GOT3 (cell line): Measurements from ENCODE around the gene VEGFC.

Source experiments
- DNase-seq: peaks from one replicate; lab custom pipeline; 2025; ENCODE audit warnings: mixed read lengths; lab: John Stamatoyannopoulos, UW

The VEGFC gene

GRCh38 chr4:176761872-176762271 is 30.9 kb downstream of the VEGFC start:
- no peak for DNase-seq

GRCh38 chr4:176760471-176760870 is 32.3 kb downstream of the VEGFC start:
- DNase-seq = no peak

- DNase-seq = no peak
These were observed 34.0 kb downstream of the VEGFC start for GRCh38 chr4:176758731-176759130.

- no peak for DNase-seq
These were observed 34.4 kb downstream of the VEGFC start for GRCh38 chr4:176758323-176758722.

GRCh38 chr4:176755613-176756012 is 37.1 kb downstream of the VEGFC start:
- DNase-seq = no peak

GRCh38 chr4:176755001-176755400 is 37.7 kb downstream of the VEGFC start:
- DNase-seq = no peak

GRCh38 chr4:176753049-176753448 is 39.7 kb downstream of the VEGFC start:
- DNase-seq = no peak

- no peak for DNase-seq
These were observed 40.5 kb downstream of the VEGFC start for GRCh38 chr4:176752191-176752749.

- no peak for DNase-seq
These were observed 41.7 kb downstream of the VEGFC start for GRCh38 chr4:176751061-176751460.

GRCh38 chr4:176746846-176747245 is 45.9 kb downstream of the VEGFC start:
- no peak for DNase-seq

GRCh38 chr4:176745902-176746301 is 46.8 kb downstream of the VEGFC start:
- no peak for DNase-seq

GRCh38 chr4:176744091-176744490 is 48.6 kb downstream of the VEGFC start:
- DNase-seq = no peak

- DNase-seq = no peak
These were observed 50.5 kb downstream of the VEGFC start for GRCh38 chr4:176742211-176742610.

GRCh38 chr4:176741253-176741652 is 51.5 kb downstream of the VEGFC start:
- DNase-seq = no peak

GRCh38 chr4:176735300-176735699 is 57.4 kb downstream of the VEGFC start:
- no peak for DNase-seq

GRCh38 chr4:176734461-176734860 is 58.3 kb downstream of the VEGFC start:
- DNase-seq = no peak

- no peak for DNase-seq
These were observed 63.2 kb downstream of the VEGFC start for GRCh38 chr4:176729489-176729888.

GRCh38 chr4:176726803-176727202 is 65.9 kb downstream of the VEGFC start:
- DNase-seq = no peak

- DNase-seq = no peak
These were observed 71.3 kb downstream of the VEGFC start for GRCh38 chr4:176721459-176721858.

GRCh38 chr4:176718881-176719280 is 73.8 kb downstream of the VEGFC start:
- no peak for DNase-seq

- DNase-seq = no peak
These were observed 75.5 kb downstream of the VEGFC start for GRCh38 chr4:176717237-176717636.

- DNase-seq = no peak
These were observed 83.3 kb downstream of the VEGFC start for GRCh38 chr4:176709417-176709816.

GRCh38 chr4:176708771-176709311 is 83.9 kb downstream of the VEGFC start:
- DNase-seq = no peak

GRCh38 chr4:176690716-176691115 is 102.0 kb downstream of the VEGFC start:
- DNase-seq = no peak
